NCI-H345 treated with DMSO at 0.1 percent for 48 hours (cell line): Measurements from ENCODE around the gene NUP210.
A peak's percentile ranks its signal among the peaks of the same experiment; 100 is the strongest.

ENCODE experiments used
- DNase-seq: peaks from one replicate; lab custom pipeline; 2025; ENCODE audit not compliant: unreplicated experiment; lab: John Stamatoyannopoulos, UW

The NUP210 gene

GRCh38 chr3:13407926-13408325 lies 12.2 kb downstream of the NUP210 start:
- DNase-seq, result no peak

- no peak for DNase-seq
Observed at GRCh38 chr3:13407475-13407874, 12.6 kb downstream of the NUP210 start.

GRCh38 chr3:13406190-13406589 lies 13.9 kb downstream of the NUP210 start:
- no peak for DNase-seq

GRCh38 chr3:13405614-13406013 lies 14.5 kb downstream of the NUP210 start:
- no peak for DNase-seq

- DNase-seq, result no peak
Observed at GRCh38 chr3:13404626-13405452, 15.3 kb downstream of the NUP210 start.

GRCh38 chr3:13403847-13404246 lies 16.3 kb downstream of the NUP210 start:
- no peak for DNase-seq

- no peak for DNase-seq
Observed at GRCh38 chr3:13403213-13403819, 16.8 kb downstream of the NUP210 start.

GRCh38 chr3:13401149-13401548 lies 19.0 kb downstream of the NUP210 start:
- peak; percentile 42 for DNase-seq

GRCh38 chr3:13400114-13400673 lies 19.9 kb downstream of the NUP210 start:
- no peak for DNase-seq

GRCh38 chr3:13399603-13400002 lies 20.5 kb downstream of the NUP210 start:
- DNase-seq, result no peak

- no peak for DNase-seq
Observed at GRCh38 chr3:13397316-13397715, 22.8 kb downstream of the NUP210 start.

GRCh38 chr3:13394363-13394762 lies 25.8 kb downstream of the NUP210 start:
- DNase-seq, result no peak

GRCh38 chr3:13393427-13394360 lies 26.4 kb downstream of the NUP210 start:
- DNase-seq, result no peak

GRCh38 chr3:13391308-13391707 lies 28.8 kb downstream of the NUP210 start:
- no peak for DNase-seq

GRCh38 chr3:13389378-13389777 lies 30.7 kb downstream of the NUP210 start:
- no peak for DNase-seq

- no peak for DNase-seq
Observed at GRCh38 chr3:13388816-13389215, 31.3 kb downstream of the NUP210 start.

GRCh38 chr3:13385373-13385965 lies 34.7 kb downstream of the NUP210 start:
- DNase-seq, result no peak

GRCh38 chr3:13380971-13381370 lies 39.2 kb downstream of the NUP210 start:
- DNase-seq, result no peak

- no peak for DNase-seq
Observed at GRCh38 chr3:13379201-13379830, 40.8 kb downstream of the NUP210 start.

- no peak for DNase-seq
Observed at GRCh38 chr3:13378155-13378554, 42.0 kb downstream of the NUP210 start.
